Suppressor macrophage treated with lipopolysaccharide for 1 hour (primary cell): Measurements from ENCODE around the gene ADAM10.
A peak's percentile ranks its signal among the peaks of the same experiment; 100 is the strongest.

Experiments used
- DNase-seq, 3 donors: peaks; one replicate each; pipeline ENCODE4 v3.0.0-alpha.2; 2020 to 2022

The ADAM10 gene

DNA sequence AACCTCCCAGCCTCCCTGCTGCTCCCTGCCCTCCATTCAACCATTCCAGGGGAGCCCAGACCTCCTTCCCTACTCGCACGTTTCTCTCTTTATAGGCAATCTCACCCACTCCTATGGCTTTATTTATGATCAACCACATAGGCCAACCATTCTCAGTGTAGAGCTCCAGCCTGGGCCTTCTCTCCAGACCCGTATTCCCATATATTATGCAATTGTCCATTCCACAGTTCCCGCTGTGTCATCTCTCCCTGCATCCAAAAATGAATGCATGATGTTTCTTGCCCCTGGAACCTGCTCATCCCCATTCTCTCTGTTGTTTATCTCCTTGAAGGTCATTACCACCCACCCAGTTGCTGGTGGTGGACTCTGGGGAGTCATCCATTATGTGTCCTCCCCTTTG, 177.0 kb downstream of the ADAM10 start:
- no peak for DNase-seq

DNA sequence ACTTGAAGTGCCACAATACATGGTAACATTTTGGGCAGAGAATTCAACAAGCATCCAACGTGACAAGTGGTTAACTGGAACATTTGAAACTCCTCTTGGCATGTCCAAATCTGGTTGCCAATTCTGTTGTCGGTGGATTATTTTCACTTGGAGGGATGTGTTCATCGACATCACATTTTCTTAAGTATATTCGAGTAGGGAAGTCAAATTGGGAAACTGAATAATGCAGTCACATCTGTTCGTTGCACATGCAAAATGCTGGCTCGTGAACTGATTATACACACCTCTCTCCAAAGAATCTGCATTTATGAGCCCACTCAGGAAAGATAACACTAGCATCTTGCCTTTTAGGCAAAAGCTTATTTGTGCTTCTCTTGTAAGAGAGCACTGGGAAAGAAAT, 178.0 kb downstream of the ADAM10 start:
- DNase-seq, result no peak

DNA sequence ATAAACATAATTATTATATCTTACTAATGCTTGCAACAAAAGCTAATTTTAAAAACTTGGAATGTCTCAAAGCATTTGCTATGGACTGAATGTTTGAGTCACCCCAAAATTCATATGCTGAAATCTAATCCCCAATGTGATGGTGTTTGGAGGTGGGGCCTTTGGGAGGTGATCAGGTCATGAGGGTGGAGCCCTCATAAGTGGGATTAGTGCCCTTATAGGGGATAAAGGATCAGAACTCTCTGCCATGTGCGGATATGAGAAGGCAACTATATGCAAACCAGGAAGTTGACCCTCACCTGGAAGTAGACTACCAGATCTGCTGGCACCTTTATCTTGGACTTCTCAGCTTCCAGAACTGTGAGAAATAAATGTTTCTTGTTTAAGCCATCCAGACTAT, 180.1 kb downstream of the ADAM10 start:
- no peak for DNase-seq

DNA sequence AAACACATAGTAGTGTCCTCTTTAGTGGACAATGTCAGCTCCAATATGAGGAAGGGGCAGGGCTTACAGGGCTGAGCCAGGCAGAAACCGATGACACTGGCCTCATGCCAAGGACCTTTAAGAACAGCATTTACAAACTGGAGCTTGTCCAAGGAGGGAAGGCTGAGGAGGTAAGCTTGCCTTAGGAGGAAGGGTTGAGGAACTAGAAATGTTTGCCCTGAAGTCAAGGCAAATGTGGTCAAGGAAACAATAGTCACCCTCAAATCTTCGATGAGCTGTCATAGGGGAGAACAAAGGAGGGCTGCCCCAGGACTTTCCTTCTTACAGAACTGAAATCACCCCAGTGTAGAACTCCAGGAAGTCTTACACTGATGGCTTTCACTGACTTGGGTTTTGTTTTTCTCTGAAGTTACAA, 181.3 kb downstream of the ADAM10 start:
- DNase-seq, result peak; percentile 77 to 91 (median 87)

DNA sequence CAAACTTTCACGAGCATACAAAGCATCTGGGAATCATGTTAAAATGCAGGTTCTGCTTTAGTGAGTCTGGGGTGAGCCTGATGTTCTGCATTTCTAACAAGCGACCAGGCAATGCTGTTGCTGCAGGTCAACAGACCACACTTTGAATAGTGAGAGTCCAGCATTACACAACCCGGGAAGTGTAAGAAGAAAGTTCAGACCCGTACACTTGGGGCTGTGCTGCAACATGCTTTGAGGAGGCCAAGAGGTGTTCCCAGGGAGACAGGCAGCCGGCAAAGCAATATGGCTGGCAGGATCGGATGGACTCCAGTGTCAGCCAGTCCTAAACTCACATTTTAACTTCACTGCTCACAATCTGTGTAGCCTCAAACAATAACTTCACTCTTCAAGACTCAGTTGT, 183.5 kb downstream of the ADAM10 start:
- DNase-seq, result no peak

DNA sequence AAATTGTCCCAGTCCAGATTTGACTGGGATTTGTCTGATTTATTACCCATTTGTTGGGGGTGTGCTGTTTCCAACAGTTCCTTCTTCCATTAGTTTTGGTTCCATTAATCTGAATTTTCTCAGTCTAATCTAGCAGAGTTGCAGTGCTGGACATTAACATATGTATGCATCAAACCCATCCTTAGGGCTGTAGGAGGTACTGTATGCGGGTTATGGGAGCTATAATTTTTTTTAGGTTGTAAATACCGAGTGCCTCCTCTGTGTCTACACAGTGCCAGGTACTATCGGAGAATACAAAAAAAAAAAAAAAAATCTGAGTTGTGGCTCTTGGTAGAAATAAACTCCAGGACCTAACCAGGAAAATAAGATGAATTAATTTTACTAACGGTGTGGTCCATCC, 183.9 kb downstream of the ADAM10 start:
- no peak for DNase-seq

DNA sequence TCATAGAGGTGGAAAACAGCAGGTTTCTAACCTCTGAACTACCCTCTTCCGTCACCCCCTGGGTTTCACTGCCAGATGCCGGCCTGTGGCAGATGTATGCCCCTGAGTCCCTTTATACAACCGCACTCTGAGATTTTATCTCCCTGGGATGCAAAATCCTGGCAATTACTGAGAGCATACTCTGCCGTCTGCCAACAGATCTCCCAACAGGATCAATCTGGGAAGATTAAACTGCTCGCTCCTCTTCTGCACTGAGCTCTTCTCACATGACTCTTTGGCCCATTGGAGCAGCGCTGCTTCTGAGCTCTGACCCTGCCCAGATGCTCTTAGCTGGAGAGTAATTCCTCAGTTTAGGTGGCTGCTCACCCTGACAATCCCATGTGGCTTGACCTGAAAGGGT, 184.5 kb downstream of the ADAM10 start:
- DNase-seq, result no peak

DNA sequence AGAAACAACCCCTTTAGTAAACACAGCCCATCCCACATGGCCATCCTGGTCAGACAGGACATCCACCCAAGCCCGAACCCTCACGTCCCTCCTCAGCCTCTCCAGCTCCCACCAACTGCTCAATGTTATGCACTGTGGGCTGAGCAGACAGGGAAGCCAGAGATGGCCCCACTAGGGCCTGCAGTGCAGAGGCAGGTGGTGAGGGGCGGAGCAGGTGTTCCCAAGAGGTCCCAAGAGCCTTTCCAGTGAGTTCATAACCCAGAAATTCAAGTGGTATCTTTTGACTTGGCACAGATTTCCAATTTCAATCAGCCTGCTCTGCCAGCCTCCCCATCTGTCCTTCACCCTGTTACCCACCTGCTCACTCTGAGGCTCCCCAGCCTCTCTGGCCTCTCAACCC, 187.4 kb downstream of the ADAM10 start:
- DNase-seq, result no peak

DNA sequence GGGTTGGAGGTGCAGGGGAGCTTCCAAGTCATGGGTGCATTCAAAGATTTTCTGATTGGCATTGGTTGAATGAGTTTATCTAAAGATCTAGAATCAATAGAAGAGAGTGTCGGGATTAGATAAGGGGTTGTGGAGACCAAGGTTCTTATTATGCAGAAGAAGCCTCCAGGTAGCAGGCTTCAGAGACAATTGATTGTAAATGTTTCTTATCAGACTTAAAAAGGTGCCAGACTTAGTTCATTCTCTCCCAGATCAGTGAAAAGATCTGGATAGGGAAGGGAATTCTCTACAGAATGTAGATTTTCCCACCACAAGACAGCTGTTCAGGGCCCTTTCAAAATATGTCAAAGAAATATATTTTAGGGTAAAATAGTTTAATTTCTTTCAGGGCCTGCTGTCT, 188.2 kb downstream of the ADAM10 start:
- DNase-seq, result no peak

DNA sequence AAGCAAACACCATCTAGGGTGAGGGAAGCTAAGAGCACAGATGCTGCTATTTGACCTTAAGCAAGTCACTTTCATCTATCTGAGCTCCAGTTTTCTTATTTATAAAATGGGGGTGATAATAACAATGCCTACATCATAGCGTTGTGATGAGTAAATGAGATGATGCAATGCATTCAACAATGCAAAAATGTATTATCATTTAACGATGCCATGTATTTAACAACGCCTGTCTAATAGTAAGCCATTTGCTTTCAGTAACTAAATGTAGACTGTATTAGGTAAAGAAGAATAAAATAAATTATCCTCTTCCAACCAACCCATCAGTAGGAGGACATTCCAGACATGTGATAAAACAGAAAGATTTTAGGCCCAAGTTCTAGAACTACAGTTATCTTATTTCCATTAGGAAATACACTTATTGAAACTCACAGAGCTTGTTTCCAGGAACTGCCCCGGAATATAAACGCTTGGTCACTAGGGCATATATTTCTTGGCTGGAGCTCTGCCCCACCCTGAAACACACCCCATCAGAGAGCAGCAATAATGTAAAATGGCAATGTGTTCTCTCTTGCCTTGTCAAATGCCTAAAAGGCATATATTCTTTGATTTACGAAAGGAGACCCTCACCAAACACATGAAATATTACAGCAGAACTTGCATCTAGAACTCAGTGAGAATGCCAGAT, 189.5 kb downstream of the ADAM10 start:
- DNase-seq, result no peak

DNA sequence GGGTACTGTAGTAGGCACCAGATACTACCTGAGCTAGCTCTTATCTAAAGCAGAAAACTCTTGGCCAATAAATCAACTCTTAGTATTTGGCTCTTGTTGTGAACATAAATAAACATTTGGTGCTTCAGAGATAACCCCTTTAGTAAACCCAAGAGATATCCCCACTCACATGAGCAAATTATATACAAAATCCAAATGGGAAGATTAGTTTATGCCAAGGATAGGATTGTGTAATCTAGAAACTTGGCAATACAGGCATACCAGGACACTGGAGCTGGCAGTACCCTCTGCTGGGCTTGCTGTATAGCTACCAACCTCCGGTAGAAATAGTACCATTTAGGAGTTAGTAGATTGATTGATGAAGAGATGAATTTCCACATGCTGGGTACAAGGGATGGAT, 190.7 kb downstream of the ADAM10 start:
- DNase-seq, result no peak

DNA sequence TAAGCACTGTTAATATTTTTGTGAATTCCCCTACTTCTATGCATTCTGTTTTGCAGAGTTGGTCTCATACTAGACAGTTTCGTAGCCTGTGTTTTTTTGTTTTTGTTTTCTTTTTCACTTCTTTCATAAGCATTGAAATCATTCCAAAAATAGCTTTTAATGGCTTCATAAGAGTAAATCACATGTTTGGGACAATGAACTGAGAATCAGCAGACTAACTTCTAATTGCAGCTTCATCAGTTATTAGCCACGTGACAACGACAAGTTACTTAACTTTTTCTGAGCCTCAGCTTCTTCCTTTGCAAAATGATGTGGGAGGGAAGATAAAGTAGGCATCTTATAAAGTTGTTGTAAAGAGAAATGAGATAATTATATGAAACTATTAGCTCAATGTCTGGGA, 193.0 kb downstream of the ADAM10 start:
- DNase-seq, result peak; percentile 39 to 70 (median 60)

DNA sequence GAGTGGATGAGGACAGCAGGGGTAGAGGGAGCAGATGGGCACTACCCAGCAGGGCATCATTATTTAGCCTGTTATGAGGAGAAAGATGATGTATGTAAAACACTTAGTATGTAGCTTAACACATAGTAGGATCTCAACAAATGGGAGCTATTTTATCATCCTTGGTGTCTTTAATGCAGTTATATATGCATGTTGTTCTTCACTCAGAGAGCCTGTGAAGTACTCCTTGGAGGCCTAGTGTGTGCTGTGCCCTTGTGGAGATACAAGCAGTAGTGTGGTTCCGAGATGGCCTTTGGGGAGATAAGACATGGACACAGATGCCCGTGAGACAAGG, 193.5 kb downstream of the ADAM10 start:
- DNase-seq, result no peak

DNA sequence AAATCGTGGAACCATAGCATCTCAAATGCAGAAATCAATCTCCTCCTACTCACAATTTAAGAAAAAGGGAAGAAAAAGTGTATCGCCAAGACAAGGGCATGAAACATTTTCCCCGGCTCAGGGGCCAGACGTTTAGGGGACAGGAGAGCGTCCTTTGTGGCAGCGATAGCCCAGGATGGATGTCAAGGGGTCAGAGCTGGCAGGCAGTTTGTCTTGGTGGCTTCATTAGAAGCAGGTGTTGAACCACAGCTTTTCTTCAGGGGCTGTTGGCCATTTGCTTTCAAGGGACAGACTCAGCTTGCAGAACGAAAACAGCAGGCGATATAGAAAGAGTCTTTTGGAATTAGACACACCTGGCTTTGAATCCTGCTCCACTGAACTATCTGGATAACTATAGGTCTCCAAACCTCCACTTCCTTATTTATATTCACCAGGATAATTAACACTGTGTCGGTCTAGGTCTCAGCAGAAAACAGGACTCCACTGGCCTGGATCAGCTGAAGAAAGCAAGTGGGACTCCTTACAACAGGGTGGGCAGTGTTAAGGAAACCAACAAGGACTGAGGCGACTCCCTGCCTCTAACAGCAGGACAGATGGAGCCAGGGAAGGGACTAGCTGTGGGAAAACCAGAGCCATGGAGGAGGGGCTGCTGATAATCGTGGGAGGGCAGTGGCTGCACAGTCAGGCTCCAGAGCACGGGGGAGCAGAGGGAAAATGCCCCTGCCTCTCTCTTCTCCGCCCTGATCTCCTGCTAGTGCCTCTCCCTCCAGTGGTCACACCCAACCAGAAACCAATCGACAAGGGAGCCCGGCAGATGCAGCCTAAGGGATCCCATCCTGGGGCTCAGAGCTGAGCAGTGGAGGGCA, 194.1 kb downstream of the ADAM10 start:
- DNase-seq, result peak in 1 of 3 donors; percentile 31

DNA sequence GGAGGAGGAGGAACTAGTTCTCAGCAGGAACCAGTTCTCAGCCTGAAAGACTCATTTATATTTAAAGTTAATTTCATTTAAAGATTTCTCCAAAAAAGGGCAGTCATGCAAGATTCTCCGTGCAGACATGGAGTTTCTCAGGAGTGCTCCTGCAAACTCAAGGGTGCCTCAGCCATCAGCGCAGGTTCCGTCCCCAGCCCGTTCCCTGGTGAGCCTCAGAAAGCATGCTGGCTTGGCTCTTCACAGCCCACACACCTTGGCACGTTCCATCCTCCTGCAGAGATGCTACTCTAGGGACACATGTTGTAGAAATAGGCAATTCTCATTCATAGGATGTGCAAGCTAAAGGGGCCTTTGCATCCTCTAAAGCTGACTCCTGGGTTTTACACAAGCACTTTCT, 194.7 kb downstream of the ADAM10 start:
- no peak for DNase-seq

DNA sequence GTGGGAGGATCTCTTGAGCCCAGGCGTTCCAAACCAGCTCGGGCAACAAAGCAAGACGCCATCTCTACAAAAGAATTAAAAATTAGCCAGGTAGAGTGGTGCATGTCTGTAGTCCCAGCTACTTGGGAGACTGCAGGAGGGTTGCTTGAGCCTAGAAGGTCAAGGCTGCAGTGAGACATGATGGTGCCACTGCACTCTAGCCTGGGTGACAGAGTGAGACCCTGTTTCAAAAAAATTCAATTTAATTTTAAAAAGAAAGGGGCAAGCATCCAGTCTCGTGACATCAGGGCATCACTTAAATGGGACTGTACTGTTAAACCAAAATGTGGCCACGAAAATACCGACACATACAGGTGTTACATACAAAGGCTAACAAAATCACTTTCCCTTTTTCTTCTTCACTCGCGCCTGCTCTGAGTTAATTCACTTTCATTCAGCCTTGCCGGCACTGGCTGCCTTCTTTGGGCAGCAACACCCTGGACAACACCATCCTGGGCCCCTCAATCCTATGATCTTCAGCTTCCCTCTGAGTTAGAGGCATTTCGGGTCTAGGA, 196.1 kb downstream of the ADAM10 start:
- no peak for DNase-seq

DNA sequence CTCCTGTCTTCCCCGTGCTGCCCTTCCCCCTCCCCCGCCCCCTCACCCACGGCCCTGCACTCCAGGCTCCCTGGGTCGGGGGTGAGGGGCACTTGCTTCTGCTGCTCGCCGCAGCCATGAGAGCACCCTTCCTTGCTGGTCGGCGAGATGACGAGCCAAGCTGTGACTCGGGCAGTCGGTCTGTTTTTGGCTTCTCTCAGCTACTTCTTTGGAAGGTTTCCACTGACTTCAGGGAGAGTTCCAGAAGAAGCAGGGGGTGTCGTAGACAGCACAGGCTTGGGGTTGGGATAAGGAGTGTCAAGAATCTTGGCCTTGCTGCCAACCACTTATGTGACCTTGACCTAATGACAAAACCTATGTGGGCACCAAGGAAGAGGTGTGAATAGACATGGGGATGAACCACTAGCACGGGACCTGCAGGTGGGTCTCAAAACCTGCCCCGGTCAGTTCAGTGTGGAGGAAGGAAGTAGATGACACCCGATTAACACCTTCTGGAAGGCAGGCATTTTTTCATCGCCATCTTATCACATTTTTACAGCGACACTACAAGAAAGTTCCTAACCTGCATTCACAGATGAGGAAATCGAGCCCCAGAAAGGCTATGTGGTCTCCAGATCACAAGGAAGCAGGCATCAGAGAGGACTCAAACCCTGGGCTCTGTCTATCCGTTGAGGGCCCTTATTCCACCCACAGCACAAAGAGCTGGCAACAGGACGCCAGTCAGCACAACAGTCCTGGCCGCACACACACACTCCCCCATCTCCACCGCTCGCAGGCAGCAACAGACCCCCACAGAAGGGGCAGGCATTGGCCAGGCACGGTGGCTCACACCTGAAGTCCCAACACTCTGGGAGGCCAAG, 196.8 kb downstream of the ADAM10 start:
- no peak for DNase-seq

DNA sequence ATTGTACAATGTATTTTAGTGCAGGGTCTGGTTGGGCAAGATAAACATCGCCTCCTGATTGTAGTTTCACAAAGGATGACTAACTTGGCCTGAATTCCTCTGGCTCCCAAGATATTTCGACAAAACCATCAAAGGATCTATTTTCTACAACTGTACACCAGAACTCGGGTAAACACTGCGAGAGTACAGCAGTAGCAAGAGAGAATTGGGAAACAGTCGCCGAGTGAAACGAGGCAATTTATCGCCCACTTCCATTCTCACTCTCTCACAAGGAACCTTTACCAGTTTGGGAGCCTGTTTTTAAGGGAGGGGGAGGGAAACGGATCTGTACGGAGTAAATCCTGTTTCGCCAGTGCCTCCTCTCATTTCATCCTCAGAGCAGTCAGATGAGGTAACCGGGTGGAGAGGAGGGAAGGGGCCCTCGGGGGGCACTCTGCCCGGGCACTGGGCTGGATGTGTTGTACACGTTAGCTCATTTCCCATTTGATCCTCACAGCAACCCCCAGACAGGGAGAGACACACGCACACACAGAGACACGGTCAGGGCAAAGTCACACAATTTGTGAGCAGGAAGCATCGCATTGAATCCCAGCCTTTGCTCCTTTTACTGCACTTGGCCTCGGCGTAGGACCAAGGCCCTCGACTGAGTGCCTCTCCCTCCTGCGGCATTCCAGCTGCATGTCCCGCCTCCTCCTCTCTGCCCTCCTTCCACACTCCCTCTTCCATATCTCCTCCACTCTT, 197.6 kb downstream of the ADAM10 start:
- peak; percentile 41 to 56 (median 48) for DNase-seq

DNA sequence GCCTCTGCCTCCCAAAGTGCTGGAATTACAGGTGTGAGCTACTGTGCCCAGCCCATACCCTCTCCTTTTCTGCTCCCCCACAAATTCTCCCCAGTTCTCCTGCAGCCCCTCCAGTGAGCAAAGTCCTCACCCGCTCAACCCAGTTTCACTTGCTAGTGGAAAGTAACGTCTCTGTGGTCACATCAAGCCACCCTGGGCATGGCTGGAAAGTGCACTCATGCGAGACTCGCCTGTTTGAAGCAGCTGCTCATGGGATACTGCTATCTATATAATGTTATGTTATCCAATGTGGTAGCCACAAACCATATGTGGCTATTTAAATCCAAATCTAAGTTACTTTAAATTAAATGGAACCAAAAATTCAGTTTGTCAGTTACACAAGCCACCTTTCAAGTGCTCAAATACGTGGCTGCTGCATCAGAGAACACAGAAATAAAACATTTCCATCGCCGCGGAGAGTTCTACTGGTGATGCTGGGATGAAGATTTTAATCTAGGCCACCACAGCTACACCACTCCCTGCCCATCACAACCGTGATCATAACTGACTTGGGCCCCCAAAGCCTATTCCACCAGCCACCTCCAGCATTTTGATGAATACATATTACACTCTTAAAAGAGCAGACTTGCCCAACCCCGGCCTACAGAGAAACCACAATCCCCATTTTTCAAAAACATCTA, 198.3 kb downstream of the ADAM10 start:
- DNase-seq, result no peak

DNA sequence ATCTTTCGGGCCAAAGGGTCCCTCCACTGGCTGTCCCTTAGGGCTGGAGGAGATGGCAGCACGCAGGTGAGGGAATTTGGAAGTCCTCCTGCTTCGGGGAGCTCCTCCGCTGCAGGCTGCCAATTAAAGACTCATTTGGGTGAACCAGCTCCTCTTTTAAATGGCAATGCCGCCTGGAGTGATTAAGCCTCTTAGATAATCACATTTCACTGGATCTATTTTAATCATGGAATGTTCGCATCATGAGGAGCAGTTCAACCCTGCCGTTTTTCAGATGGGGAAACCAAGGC, 199.8 kb downstream of the ADAM10 start:
- DNase-seq, result no peak

DNA sequence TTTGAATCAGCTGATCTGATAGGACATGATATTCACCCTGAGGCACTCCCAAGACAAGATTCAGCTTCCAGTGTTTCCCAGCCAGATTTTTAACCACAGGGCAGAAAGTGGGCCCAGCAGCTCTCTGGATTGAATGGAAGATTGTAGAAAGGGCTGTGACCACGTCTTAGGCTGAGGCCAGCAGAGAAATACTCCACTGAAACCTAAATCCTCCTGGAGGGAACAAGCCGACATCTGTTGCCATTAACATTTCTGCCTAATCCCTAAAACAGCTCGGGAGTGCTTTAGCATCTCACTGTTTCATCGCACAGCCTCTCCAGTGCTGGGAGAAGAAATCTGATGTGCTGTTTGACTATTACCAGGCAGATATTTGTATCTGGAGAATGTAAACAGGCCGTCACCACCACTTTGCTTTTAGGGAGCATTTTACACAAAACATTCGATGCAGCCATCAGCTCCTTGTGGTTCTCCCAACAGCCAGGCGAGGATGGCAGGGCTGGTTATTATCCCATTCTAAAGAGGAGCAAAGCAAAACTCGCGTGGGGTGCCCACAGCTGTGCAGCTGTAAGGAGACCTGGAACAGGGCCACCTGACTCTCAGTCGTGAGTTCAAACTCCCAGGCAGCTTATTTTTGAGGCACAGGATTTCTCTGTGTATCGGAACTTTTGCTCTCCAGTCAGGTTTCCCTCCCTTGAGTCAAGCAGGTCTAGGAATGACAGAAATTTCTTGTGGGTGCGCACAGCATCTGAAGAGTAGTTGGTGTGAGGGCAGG, 200.3 kb downstream of the ADAM10 start:
- DNase-seq, result no peak
